Measurements from ENCODE around the gene PRADC1. TPM values are rescaled to one million over a fixed set of nuclear protein-coding genes. Genes with fewer than 3 reads are reported as not detected.

Gene PRADC1
- total and polyA plus RNA-seq, 9 of the 15 experiments (the other 6 are each of a cell fraction or from before 2014, with no cell fraction given): 7.3 to 47.4 (median 34.2) TPM

GRCh38 chr2:73233932-73234832 lies 1.1 kb upstream of the PRADC1 start, which contains the start of gene CCT7 (continued):
- no peak for TF ChIP-seq SNRNP70 (optimal IDR thresholded peaks at IDR 0.05; ENCODE audit: low read depth, low read length)
- no peak for TF ChIP-seq SMARCB1 (IDR thresholded peaks at IDR 0.05; ENCODE audit: insufficient read length, low read depth)
- TF ChIP-seq, protein P1, sequence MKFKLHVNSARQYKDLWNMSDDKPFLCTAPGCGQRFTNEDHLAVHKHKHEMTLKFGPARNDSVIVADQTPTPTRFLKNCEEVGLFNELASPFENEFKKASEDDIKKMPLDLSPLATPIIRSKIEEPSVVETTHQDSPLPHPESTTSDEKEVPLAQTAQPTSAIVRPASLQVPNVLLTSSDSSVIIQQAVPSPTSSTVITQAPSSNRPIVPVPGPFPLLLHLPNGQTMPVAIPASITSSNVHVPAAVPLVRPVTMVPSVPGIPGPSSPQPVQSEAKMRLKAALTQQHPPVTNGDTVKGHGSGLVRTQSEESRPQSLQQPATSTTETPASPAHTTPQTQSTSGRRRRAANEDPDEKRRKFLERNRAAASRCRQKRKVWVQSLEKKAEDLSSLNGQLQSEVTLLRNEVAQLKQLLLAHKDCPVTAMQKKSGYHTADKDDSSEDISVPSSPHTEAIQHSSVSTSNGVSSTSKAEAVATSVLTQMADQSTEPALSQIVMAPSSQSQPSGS (CRISPR knock-in tag; IDR thresholded peaks at IDR 0.05): no peak
- no peak for TF ChIP-seq ARHGAP35 (IDR thresholded peaks at IDR 0.05; ENCODE audit: partially characterized antibody)
- TF ChIP-seq ZKSCAN1 (IDR thresholded peaks at IDR 0.05; ENCODE audit: low read depth, low read length): peak; percentile 49; the same call in 1 of the 2 replicates
- TF ChIP-seq RFX1 (IDR thresholded peaks at IDR 0.05): no peak; the same call in 1 of the 2 replicates
- TF ChIP-seq SP1 (CRISPR knock-in tag; IDR thresholded peaks at IDR 0.05): no peak
- TF ChIP-seq, protein P2, sequence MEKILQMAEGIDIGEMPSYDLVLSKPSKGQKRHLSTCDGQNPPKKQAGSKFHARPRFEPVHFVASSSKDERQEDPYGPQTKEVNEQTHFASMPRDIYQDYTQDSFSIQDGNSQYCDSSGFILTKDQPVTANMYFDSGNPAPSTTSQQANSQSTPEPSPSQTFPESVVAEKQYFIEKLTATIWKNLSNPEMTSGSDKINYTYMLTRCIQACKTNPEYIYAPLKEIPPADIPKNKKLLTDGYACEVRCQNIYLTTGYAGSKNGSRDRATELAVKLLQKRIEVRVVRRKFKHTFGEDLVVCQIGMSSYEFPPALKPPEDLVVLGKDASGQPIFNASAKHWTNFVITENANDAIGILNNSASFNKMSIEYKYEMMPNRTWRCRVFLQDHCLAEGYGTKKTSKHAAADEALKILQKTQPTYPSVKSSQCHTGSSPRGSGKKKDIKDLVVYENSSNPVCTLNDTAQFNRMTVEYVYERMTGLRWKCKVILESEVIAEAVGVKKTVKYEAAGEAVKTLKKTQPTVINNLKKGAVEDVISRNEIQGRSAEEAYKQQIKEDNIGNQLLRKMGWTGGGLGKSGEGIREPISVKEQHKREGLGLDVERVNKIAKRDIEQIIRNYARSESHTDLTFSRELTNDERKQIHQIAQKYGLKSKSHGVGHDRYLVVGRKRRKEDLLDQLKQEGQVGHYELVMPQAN (IDR thresholded peaks at IDR 0.05; ENCODE audit: borderline replicate concordance): no peak
- TF ChIP-seq, protein P3, sequence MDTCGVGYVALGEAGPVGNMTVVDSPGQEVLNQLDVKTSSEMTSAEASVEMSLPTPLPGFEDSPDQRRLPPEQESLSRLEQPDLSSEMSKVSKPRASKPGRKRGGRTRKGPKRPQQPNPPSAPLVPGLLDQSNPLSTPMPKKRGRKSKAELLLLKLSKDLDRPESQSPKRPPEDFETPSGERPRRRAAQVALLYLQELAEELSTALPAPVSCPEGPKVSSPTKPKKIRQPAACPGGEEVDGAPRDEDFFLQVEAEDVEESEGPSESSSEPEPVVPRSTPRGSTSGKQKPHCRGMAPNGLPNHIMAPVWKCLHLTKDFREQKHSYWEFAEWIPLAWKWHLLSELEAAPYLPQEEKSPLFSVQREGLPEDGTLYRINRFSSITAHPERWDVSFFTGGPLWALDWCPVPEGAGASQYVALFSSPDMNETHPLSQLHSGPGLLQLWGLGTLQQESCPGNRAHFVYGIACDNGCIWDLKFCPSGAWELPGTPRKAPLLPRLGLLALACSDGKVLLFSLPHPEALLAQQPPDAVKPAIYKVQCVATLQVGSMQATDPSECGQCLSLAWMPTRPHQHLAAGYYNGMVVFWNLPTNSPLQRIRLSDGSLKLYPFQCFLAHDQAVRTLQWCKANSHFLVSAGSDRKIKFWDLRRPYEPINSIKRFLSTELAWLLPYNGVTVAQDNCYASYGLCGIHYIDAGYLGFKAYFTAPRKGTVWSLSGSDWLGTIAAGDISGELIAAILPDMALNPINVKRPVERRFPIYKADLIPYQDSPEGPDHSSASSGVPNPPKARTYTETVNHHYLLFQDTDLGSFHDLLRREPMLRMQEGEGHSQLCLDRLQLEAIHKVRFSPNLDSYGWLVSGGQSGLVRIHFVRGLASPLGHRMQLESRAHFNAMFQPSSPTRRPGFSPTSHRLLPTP (IDR thresholded peaks at IDR 0.05; ENCODE audit: borderline replicate concordance, extremely low read depth, insufficient read length): no peak
- TF ChIP-seq, protein P4, sequence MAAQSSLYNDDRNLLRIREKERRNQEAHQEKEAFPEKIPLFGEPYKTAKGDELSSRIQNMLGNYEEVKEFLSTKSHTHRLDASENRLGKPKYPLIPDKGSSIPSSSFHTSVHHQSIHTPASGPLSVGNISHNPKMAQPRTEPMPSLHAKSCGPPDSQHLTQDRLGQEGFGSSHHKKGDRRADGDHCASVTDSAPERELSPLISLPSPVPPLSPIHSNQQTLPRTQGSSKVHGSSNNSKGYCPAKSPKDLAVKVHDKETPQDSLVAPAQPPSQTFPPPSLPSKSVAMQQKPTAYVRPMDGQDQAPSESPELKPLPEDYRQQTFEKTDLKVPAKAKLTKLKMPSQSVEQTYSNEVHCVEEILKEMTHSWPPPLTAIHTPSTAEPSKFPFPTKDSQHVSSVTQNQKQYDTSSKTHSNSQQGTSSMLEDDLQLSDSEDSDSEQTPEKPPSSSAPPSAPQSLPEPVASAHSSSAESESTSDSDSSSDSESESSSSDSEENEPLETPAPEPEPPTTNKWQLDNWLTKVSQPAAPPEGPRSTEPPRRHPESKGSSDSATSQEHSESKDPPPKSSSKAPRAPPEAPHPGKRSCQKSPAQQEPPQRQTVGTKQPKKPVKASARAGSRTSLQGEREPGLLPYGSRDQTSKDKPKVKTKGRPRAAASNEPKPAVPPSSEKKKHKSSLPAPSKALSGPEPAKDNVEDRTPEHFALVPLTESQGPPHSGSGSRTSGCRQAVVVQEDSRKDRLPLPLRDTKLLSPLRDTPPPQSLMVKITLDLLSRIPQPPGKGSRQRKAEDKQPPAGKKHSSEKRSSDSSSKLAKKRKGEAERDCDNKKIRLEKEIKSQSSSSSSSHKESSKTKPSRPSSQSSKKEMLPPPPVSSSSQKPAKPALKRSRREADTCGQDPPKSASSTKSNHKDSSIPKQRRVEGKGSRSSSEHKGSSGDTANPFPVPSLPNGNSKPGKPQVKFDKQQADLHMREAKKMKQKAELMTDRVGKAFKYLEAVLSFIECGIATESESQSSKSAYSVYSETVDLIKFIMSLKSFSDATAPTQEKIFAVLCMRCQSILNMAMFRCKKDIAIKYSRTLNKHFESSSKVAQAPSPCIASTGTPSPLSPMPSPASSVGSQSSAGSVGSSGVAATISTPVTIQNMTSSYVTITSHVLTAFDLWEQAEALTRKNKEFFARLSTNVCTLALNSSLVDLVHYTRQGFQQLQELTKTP (IDR thresholded peaks at IDR 0.05; ENCODE audit: low read depth in 1 of 2, partially characterized antibody in 2 of 2): peak; percentile 30 to 91
- no peak; the same call in 1 of the 2 replicates for TF ChIP-seq FOXM1 (IDR thresholded peaks at IDR 0.05; ENCODE audit: low read depth)
- no peak for TF ChIP-seq FOXM1 (CRISPR knock-in tag; IDR thresholded peaks at IDR 0.05; ENCODE audit: low read depth)
- TF ChIP-seq POLR2B (IDR thresholded peaks at IDR 0.05; ENCODE audit: low read depth, partially characterized antibody): peak; percentile 96
- TF ChIP-seq U2AF2 (optimal IDR thresholded peaks at IDR 0.05; ENCODE audit: low read depth, low read length): no peak
- TF ChIP-seq NONO (IDR thresholded peaks at IDR 0.05; ENCODE audit: low read depth in 2 of 2, low read length in 1 of 2): peak in 1 of 2 experiments; percentile 75; a peak in 1 of 4 replicates
- TF ChIP-seq CREBBP (IDR thresholded peaks at IDR 0.05; ENCODE audit: low read depth, low read length): no peak

Data from K562 (cell line).